GM19238 (cell line): ENCODE measurements around the gene DPF3.

Experiments used
- DNase-seq: peaks from one replicate; pipeline ENCODE4 v3.0.0; 2011; ENCODE audit warnings: low spot score; ENCODE audit not compliant: insufficient read length

The DPF3 gene

GRCh38 chr14:72839753-72840607 lies 53.9 kb downstream of the DPF3 start:
- no peak for DNase-seq

GRCh38 chr14:72839351-72839750 lies 54.5 kb downstream of the DPF3 start:
- no peak for DNase-seq

- DNase-seq = no peak
Measured at GRCh38 chr14:72836085-72836484, 57.8 kb downstream of the DPF3 start.

- no peak for DNase-seq
Measured at GRCh38 chr14:72833174-72833573, 60.7 kb downstream of the DPF3 start.

DNA sequence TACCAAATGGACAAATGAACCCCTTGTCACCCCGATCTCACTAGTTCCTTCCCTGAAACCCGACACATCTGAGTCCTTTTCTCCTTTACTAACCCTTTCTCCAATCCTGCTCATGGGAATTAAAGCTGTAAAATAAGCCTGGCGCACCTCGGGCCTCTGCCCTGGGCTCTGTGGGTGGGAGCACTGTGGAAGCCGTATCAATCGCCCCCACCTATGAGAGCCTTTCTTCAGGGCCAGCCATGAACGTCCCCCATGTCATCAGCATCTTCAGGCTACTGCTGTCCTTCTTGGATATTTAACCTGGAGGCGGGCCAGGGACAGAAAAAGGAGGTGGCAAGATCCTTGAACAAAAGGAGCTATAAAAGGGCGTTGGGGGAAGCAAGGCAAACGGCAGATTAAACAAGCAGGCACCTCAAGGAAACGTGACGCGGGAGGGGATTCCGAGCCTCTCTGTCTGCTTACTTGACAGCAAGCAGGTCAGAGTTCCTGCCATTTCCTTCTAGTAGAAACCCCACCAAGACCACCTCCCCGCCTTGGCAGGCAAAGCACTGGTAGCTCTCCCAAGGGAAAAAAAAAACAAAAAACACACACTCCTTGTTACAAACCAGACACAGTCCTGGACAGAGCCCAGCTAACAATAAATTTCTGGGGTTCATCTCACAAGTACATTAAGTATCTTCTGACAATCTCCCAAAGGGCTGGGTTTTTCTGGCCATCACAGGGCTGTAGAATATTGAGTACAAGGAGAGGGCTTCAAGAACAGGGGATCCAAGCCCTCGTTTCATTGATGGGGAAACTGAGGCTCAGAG lies 62.9 kb downstream of the DPF3 start:
- DNase-seq = no peak

GRCh38 chr14:72830356-72830755 lies 63.5 kb downstream of the DPF3 start:
- DNase-seq = no peak

GRCh38 chr14:72828604-72829003 lies 65.3 kb downstream of the DPF3 start:
- no peak for DNase-seq

- no peak for DNase-seq
Measured at GRCh38 chr14:72826039-72826438, 67.9 kb downstream of the DPF3 start.

GRCh38 chr14:72825486-72825885 lies 68.4 kb downstream of the DPF3 start:
- no peak for DNase-seq

DNA sequence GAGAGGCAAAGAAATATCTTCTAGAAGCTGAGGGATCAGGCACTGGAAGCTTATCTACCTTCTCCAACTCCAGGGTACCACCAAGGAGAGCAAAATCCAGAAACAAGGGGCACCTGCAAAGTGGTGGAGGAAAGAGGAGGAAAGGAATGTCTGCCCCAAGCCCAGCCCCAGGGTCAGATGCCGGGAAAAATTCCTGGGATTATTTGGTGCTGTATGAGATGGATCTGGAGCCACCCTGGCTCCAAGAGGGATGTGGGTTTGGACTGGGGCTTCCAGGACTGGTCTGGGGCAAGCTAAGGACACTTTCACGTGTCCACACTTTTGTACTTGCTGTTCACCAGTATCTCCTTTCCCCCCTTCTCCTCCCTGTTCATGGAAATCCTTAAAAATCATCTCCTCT lies 69.8 kb downstream of the DPF3 start:
- DNase-seq = no peak

- DNase-seq = no peak
Measured at GRCh38 chr14:72822946-72823611, 70.8 kb downstream of the DPF3 start.

DNA sequence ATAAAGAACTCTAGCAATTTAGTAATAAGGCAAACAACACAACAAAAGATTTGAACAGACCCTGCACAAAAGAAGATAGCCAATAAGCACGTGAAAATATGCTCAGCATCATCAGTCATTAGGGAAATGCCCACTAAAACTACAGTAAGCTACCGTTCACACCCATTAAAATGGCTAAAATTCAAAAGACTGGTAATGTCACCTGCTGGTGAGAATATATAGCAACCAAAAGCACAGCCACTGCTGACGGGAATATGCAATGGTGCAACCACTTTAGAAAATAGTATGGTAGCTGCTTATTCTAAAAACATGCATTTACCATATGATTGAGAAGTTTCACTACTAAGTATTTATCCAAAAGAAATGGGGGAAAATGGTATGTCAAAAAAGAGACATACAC lies 74.9 kb downstream of the DPF3 start:
- no peak for DNase-seq

GRCh38 chr14:72816287-72816686 lies 77.6 kb downstream of the DPF3 start:
- no peak for DNase-seq

GRCh38 chr14:72815430-72815829 lies 78.5 kb downstream of the DPF3 start:
- DNase-seq = no peak

DNA sequence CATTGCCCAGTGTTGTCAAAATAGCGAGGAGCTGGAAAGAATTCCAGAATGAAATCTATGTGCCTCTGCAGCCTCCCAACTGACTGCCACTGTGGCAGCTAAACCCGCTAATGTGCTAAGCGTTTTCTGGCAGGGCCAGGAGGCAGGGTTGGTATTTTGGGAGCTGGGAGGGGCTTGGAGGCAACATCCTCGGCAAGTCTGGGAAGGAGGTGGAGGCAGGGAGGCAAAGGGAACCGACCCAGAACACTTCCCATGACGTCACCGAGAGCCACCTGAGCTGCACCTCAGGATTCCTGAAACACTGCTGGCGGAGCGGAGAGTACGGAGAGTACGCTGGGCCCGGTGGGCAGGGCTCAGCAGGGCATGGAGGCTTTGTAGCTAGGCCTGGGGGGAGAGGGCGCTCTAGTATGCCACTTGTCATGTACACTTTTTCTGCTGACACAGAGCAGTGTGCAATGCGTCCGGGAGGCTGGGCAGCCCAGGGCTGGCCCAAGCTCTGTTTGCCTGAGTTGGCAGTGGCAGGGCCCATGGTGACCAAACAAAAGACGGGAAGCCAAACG lies 81.5 kb downstream of the DPF3 start:
- no peak for DNase-seq

- DNase-seq = no peak
Measured at GRCh38 chr14:72810201-72810600, 83.7 kb downstream of the DPF3 start.

DNA sequence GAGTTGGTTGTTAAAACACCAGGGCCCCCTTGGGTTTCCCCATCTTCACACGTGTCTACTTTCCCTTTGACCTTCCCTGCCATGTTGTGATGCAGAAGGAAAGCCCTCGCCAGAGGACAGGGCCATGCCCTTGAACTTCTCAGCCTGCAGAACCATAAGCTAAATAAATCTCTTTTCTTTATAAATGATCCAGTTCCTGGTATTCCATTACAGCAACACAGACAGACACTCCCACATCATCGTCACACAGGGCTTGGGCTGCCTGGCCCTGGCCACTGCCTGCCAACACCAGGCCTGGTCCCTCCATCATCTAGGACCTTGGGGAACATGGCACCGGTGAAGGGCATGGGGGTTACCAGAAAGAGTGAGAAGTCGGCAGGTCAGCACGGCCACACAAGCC lies 84.8 kb downstream of the DPF3 start:
- no peak for DNase-seq

- no peak for DNase-seq
Measured at GRCh38 chr14:72808564-72808963, 85.3 kb downstream of the DPF3 start.

GRCh38 chr14:72802588-72802946 lies 91.3 kb downstream of the DPF3 start:
- DNase-seq = no peak

DNA sequence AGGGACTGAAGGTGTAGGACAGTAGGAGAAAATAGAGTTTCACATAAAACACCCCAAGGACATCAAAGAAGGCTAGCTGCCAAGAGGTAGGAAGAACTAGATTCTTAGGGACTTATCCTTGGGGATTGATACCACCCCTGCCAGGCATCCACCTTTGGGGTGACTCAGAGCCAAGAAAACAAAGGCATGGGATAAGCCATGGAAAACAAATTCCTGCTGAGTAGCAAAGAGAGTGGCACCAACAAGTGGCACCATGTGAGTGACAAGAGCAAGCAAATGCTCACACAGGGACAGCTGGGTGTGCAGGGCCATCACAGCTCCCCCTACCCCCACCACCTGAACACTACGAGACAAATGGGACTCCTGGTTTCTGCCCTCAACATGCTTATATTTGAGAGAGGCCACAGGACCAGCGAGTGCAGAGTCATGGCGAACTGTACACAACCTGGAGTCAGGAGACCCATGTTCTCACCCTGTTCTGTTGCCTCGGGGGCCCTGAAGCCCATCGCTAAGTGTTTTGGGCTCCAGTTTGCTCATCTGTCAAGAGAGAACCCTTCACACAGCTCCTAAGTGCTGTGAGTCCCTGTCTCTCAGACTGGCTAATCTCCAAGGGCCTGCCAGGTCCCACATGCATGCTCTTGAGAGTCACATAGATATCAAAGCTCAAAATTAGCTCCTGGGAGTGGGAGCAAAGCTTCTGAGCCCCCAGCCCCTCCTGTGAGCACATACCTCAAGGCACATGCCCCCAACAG lies 91.9 kb downstream of the DPF3 start:
- DNase-seq = no peak

DNA sequence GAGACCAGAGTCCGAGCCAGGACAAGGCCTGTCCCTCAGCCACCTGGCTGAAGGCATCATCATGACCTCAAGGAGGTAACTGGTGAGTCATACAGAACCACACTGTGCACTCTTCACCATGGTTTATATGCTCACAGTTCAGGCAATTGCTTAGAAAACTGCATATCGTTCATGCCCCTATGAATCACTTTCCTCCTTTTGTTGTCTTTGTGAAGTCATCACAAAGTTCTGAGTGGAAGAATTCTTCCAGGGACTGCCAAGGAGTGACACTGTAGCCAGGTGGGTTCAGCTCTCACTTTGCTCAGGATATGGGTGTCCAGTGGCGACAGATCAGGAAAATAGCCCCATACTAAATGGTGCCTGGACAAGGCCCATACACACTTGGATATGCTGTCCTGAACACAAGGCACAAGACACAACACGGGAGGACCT lies 92.5 kb downstream of the DPF3 start:
- DNase-seq = no peak
